HG03175 (cell line): Measurements from ENCODE around the gene CASZ1.

ENCODE experiments used
- ATAC-seq: cut with Tn5 transposase; IDR thresholded peaks from one replicate; pipeline ENCODE4 v1.9.1; 2021; ENCODE audit warnings: mild to moderate bottlenecking, moderate library complexity; ENCODE audit not compliant: unreplicated experiment

The CASZ1 gene

DNA sequence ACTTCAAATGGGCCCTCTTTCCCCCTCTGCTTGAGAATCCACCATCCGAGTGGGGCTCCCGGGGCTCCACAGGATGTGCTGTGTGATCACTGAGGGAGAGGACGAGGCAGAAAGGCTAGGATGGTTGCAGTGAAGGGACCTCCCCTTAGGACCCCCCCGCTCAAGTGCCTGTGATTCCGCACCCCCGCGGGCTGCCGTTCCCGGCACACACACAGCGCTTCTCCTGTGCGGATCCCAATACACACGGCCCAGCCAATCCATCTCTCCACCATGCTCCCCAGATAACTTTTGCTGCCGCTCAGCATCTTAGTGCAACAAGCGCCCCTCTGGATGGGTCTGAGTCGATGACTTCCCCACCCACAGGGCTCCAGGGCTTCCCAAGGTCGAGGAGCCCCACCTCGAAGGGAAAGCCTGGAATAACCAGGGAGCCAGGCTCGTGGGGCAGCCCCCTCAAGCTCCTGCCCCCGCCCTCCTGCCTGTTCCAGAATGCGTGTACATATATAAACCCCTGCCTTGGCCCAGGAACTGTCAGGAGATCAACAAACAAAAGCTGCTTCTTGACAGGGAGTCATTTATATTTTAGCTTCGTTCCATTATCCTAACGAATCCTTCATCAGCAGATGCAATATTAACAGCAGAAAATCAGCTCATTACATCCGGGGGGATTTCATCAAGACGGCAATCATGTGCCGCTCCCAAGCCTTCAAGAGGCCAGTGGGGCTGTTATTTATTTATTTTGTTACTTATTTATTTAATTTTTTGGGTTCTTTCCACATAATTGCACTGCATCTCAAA lies 83.7 kb downstream of the CASZ1 start:
- ATAC-seq = no peak

GRCh38 chr1:10710489-10710888 lies 86.0 kb downstream of the CASZ1 start:
- ATAC-seq = no peak

- ATAC-seq = no peak
Measured at GRCh38 chr1:10709646-10710045, 86.8 kb downstream of the CASZ1 start.

DNA sequence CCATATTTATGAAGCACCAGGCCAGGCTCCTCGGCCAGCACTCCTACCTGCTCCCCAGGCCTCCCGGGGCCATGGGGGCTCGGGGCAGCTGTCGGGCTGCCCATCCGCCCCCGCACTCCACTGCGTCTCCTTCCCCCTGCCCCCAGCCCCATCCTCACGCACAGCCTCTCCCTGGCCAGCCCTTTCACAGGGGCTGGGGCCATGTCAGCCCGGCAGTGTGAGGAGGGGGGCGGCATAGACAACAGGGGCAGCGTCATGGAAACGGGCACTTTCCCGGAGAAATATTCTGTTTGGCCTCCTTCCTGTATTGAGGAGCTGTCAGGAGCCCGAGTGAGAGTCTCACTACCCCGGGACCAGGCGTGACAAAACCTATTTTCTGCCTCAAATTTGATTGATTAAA lies 87.3 kb downstream of the CASZ1 start:
- ATAC-seq = no peak

DNA sequence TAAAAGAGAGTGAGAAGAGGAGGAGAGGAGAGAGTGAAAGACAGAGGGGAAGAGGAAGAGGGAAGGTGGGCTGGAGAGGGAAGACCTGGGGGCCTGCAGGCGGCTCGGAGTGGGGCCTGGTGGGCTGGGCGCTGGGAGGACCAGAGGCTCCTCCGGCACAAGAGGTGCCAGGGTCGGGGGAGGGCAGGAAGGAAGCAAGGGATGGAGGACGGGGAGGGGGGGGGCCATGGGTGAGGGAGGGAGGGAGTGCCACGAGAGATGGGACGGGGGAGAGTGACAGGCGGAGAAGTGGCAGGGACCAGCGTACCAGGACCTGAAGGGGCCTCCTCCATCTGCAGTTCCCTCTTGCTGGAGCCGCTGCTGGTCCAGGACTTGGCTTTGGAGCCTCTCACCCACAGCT lies 87.7 kb downstream of the CASZ1 start:
- ATAC-seq = no peak

- ATAC-seq = no peak
Measured at GRCh38 chr1:10707208-10707607, 89.2 kb downstream of the CASZ1 start.

DNA sequence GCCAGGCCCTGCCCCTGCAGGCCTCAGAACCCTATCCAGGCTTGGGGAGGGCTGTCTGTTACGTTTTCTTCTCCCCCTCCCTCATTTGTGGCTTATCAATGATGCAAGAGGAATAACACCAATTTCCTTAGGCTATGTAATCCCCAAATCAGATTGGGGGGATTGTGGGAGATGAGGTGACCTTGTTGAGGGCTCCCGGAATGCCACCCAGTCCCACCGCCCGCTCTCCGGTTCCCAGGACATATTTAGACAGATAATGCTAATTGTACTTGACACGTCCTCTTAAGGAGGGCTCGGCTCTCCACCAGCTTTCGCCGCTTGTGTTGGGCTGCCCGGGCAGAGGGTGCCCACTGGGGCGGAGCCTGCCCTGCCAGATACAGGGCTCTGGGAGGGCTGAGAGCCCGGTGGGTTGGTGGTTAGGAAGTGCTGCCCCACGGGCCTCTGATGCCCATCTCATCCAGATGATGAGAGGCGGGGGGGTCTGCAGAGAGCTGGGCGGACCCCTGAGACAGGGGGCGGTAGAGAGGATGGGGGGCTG lies 90.0 kb downstream of the CASZ1 start:
- ATAC-seq = no peak

- no peak for ATAC-seq
Measured at GRCh38 chr1:10705953-10706352, 90.5 kb downstream of the CASZ1 start.

DNA sequence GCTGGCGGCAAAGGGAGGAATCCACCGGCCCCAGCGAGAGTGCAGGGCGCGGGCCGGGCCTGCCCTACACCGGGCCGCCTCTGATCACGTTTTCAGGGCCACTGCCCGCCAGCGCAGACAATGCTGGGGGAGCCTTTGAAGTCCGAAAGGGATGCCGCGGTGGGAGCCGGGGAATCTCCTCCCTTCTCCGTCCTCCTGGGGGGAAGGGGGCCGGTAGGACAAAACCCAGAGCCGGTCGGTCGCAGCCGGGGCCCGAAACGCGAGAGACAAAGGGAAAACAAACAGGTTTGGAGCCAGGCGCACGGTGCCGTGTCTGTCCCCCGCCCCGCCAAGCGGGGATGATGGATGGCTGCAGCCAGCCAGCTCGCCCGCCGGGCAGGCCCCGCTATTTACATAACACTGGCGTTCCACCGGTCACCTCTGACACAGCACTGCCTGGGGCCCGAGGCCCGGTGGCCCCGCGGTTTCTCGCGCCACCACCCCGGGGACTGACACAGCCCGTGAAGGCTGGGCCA lies 92.0 kb downstream of the CASZ1 start:
- ATAC-seq = no peak

DNA sequence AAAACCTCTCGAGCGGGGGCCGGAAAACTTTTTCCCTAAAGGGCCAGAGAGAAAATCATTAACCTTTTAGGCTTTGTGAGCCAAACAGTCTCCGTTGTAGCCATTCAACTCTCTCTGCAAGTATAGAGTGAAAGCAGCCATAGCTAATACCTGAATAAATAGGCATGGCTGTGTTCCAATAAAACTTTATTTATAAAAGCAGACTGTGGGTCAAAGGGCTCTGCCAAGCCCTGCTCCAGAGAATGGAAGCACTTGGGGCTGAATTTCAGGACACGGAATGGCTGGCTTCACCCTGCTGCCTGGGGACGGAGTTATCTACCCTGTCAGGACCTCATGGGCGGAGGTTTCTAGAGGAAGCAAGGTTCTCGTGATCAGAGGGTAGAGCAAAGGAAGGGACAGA lies 92.7 kb downstream of the CASZ1 start:
- ATAC-seq = no peak

DNA sequence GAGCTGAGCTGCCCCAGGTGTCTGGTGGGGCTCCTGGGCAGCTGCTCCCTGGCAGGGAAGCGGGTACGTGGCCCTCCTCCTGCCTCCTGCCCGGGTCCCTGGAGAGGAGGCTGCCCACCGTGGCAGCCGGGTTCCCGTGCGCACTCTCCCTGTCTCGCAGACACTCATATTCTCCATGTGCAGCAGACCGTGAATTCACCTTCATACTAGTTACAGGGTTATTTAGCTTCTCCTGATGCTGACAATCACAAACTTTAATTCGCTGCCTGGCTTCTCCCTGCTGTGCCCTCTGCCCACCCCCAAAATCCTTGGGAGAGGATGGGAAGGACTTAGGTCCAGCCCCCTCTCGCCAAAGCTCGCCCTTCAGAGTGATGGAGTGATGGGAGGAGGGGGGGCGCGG lies 95.3 kb downstream of the CASZ1 start:
- no peak for ATAC-seq

GRCh38 chr1:10699470-10699835 lies 97.0 kb downstream of the CASZ1 start:
- no peak for ATAC-seq

GRCh38 chr1:10698726-10699469 lies 97.5 kb downstream of the CASZ1 start:
- no peak for ATAC-seq

GRCh38 chr1:10697621-10698160 lies 98.8 kb downstream of the CASZ1 start:
- ATAC-seq = no peak

- ATAC-seq = no peak
Measured at GRCh38 chr1:10696977-10697376, 99.5 kb downstream of the CASZ1 start.

DNA sequence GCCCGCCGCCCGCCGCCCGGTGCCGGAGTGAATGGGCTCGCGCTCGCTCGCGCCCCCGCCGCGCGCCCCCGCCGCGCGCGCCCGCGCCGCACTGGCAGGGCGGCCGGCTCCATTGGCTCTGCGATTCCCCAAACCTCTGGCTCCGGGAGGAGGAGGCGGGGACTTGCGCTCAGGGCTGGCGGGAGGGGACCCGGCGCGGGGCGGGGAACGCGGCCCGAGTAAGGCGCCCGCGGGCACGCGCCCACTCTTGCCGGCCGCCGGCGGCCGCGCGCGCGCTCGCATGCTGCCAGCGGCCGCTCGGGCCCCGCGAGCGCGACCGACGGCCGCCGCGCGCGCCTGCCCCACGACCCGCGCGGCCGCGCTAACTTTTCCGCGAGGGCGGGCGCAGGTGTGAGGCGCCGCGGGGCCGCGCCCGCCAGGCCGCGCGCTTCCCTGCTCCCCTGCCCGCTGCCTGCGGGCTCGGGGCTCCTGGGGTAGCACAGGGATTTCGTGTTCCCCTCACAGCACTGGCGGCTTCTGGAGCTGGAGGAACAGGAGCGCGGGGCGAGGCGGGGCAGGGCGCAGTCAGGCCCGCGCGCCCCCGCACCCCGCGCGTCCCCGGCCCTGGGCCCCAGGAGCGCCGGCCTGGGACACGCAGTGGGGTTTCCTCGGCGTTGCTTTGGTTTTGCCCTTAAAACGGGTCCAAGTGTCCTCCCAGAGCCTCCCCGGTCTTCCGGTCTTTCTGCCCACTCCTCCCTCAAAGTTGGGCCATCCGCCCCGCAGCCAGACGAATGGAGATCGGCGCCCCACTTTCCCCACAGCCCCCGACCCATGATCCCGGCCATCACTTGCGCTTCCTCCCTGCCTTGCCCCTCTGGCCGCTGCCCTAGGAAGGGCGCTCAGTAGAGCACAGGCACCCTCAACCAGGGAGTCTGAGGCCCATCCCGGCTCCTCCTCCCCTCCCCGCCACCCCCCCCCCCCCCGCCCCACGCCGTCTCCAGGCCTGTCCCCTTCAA lies 101.5 kb downstream of the CASZ1 start:
- peak; percentile 66 for ATAC-seq

- peak; percentile 49 for ATAC-seq
Measured at GRCh38 chr1:10694274-10694632, 102.2 kb downstream of the CASZ1 start.

GRCh38 chr1:10693497-10694273 lies 102.8 kb downstream of the CASZ1 start:
- peak; percentile 11 for ATAC-seq

DNA sequence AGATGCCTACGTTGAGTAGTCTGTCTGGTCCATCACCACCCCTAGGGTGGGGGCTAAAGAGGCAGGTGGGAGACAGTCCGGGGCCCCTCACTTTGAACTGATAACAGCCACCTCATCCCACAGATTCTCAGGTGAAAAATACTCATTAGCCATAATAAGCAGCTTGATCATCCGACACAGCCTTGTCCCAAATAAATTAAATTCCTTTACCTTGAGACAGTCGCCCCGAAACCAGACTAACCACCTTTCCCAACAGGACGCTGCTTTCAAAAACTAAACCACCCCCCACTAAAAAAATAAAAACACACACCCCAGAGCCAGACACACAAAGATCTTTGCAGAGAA lies 103.3 kb downstream of the CASZ1 start:
- no peak for ATAC-seq
